Measurements from ENCODE around the gene KCNQ1. TPM values are rescaled to one million over a fixed set of nuclear protein-coding genes. Genes with fewer than 3 reads are reported as not detected.

KCNQ1 gene
- polyA plus RNA-seq, 1 of the 3 experiments (the other 2 are of a cell fraction) = 0.05 TPM

GRCh38 chr11:2590965-2591754 lies 146.4 kb downstream of the KCNQ1 start:
- Histone ChIP-seq H3K9me3 (no peaks in the 10 kb centered on the region), H3K4me1 (ENCODE audit: control insufficient read depth in 1 of 2, insufficient read depth in 2 of 2, low read depth in 1 of 2, low read length in 1 of 2) (peaks cover 0 to 22% of the 10 kb centered on the region in 2 experiments; a peak in 1 of 4 replicates), H3K9ac (no peak overlapping the region), H3K4me2 (no peak overlapping the region), H3K4me3 (ENCODE audit: low read depth in 2 of 2, low read length in 1 of 2) (no peak overlapping the region), H4K20me1 (ENCODE audit: insufficient read depth) (no peaks in the 10 kb centered on the region), H3F3A (replicated peaks; ENCODE audit: insufficient read depth) (no peaks in the 10 kb centered on the region), H2AFZ (ENCODE audit: low read depth) (no peak overlapping the region), H3K9me2 (no peaks in the 10 kb centered on the region), H3K27me3 (ENCODE audit: insufficient read depth) (no peaks in the 10 kb centered on the region), H3K27ac (ENCODE audit: low read depth in 2 of 2, low read length in 1 of 2) (no peak overlapping the region), H3K79me2 (ENCODE audit: insufficient read depth) (no peaks in the 10 kb centered on the region), H3K36me3 (replicated peaks in 1 of 2; ENCODE audit: control insufficient read depth in 1 of 2, insufficient read depth in 2 of 2, low read length in 1 of 2) (no peaks in the 10 kb centered on the region)
- POLR2A ChIA-PET = no interaction called here
- DNase-seq = peak; percentile 14
- CTCF ChIA-PET = interaction anchor here (0.6 kb wide), 1 partner anchor 460 kb away, joined by 3 read pairs; no protein-coding TSS in a partner anchor
- WGBS (ENCODE audit: low lambda C conversion rate) = 74% methylated on average over 14 of the region's 28 CpGs
- TF ChIP-seq TAF1 (IDR thresholded peaks at IDR 0.05; ENCODE audit: borderline replicate concordance, low read depth, low read length) (no peak), GABPA (IDR thresholded peaks at IDR 0.05; ENCODE audit: low read depth) (no peak)
- TF ChIP-seq, protein P1, sequence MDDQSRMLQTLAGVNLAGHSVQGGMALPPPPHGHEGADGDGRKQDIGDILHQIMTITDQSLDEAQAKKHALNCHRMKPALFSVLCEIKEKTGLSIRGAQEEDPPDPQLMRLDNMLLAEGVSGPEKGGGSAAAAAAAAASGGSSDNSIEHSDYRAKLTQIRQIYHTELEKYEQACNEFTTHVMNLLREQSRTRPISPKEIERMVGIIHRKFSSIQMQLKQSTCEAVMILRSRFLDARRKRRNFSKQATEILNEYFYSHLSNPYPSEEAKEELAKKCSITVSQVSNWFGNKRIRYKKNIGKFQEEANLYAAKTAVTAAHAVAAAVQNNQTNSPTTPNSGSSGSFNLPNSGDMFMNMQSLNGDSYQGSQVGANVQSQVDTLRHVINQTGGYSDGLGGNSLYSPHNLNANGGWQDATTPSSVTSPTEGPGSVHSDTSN (IDR thresholded peaks at IDR 0.05) = no peak

GRCh38 chr11:2591805-2592204 lies 147.0 kb downstream of the KCNQ1 start:
- Histone ChIP-seq H3K79me2 (ENCODE audit: insufficient read depth) (no peaks in the 10 kb centered on the region), H3K4me3 (ENCODE audit: low read depth in 2 of 2, low read length in 1 of 2) (no peak overlapping the region), H3K9me3 (no peaks in the 10 kb centered on the region), H3K36me3 (replicated peaks in 1 of 2; ENCODE audit: control insufficient read depth in 1 of 2, insufficient read depth in 2 of 2, low read length in 1 of 2) (no peaks in the 10 kb centered on the region), H3K9ac (no peak overlapping the region), H3F3A (replicated peaks; ENCODE audit: insufficient read depth) (no peaks in the 10 kb centered on the region), H4K20me1 (ENCODE audit: insufficient read depth) (no peaks in the 10 kb centered on the region), H3K27ac (ENCODE audit: low read depth in 2 of 2, low read length in 1 of 2) (no peak overlapping the region), H3K4me1 (ENCODE audit: control insufficient read depth in 1 of 2, insufficient read depth in 2 of 2, low read depth in 1 of 2, low read length in 1 of 2) (peaks cover 0 to 22% of the 10 kb centered on the region in 2 experiments; a peak in 1 of 4 replicates), H3K27me3 (ENCODE audit: insufficient read depth) (no peaks in the 10 kb centered on the region), H3K4me2 (no peak overlapping the region), H2AFZ (ENCODE audit: low read depth) (no peak overlapping the region), H3K9me2 (no peaks in the 10 kb centered on the region)
- peak; percentile 12 for DNase-seq
- TF ChIP-seq, protein P2, sequence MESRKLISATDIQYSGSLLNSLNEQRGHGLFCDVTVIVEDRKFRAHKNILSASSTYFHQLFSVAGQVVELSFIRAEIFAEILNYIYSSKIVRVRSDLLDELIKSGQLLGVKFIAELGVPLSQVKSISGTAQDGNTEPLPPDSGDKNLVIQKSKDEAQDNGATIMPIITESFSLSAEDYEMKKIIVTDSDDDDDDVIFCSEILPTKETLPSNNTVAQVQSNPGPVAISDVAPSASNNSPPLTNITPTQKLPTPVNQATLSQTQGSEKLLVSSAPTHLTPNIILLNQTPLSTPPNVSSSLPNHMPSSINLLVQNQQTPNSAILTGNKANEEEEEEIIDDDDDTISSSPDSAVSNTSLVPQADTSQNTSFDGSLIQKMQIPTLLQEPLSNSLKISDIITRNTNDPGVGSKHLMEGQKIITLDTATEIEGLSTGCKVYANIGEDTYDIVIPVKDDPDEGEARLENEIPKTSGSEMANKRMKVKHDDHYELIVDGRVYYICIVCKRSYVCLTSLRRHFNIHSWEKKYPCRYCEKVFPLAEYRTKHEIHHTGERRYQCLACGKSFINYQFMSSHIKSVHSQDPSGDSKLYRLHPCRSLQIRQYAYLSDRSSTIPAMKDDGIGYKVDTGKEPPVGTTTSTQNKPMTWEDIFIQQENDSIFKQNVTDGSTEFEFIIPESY (IDR thresholded peaks at IDR 0.05; ENCODE audit: borderline replicate concordance, low read depth) = no peak
- TF ChIP-seq, protein P3, sequence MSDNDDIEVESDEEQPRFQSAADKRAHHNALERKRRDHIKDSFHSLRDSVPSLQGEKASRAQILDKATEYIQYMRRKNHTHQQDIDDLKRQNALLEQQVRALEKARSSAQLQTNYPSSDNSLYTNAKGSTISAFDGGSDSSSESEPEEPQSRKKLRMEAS (IDR thresholded peaks at IDR 0.05; ENCODE audit: low read depth) = no peak
- TF ChIP-seq SIN3A (IDR thresholded peaks at IDR 0.05; ENCODE audit: borderline replicate concordance, low read depth, low read length) = no peak
- TF ChIP-seq SMC3 (IDR thresholded peaks at IDR 0.05; ENCODE audit: low read depth, low read length) = no peak
- no peak for TF ChIP-seq TCF12 (IDR thresholded peaks at IDR 0.05)
- TF ChIP-seq RFX5 (IDR thresholded peaks at IDR 0.05; ENCODE audit: low read length) = no peak
- CTCF ChIA-PET = interaction anchor here (0.6 kb wide), 1 partner anchor 459 kb away, joined by 3 read pairs; no protein-coding TSS in a partner anchor
- WGBS (ENCODE audit: low lambda C conversion rate) = 60% methylated on average over 1 of the region's 10 CpGs
- POLR2A ChIA-PET = no interaction called here

Data from SK-N-SH (cell line).